Stimulated activated CD4-positive, alpha-beta T cell treated with anti-CD3 and anti-CD28 coated beads, Interleukin-1b, Interleukin-23, amount 100 ng/mL, for 4 hours (primary cell): Measurements from ENCODE around the gene PRR19.
"Not testable (repeated sequence)": the region's sequence is repeated elsewhere in the genome, so short reads cannot be mapped to it uniquely, and the experiment has no call there.

ENCODE experiments used
- DNase-seq, 2 donors: peaks; one replicate each; pipeline ENCODE4 v3.0.0-alpha.2; 2020; ENCODE audit warnings: low read depth in 2 of 2

The PRR19 gene

DNA sequence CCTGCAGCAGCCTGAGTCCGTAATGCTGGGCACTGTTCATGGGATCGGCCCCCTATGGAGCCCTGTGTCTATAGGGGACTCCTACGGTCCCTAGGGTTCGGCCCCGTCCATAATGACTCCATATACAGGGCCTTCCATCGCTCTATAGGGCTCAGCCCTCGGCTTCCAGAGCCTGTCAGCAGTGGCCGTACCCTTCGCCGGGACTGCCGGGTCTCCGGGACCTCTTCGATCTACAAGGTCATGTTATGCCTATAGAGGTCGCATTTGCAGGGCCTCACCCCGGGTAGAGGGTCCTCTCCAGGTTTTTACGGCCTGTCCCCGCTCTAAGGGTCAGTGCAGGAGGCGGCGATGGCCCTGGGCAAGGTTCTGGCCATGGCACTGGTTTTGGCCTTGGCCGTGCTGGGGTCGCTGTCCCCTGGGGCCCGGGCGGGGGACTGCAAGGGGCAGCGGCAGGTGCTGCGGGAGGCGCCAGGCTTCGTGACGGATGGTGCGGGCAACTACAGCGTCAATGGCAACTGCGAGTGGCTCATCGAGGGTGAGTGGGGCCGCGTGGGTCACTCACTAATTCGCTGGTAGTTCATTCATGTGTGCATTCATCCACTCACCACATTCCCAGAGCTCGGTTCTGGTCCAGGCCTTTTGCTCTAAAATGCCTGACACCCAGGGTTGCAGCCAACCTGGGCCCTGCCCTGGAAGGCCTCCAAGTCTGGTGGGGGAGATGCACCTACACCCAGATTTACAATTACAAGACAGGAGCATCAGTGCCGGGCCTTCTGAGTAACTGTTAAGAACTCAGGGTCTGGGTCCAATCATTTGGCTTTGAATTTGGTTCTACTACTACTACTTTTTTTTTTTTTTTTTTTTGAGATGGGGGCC lies 24.2 kb downstream of the PRR19 start:
- DNase-seq = no peak

DNA sequence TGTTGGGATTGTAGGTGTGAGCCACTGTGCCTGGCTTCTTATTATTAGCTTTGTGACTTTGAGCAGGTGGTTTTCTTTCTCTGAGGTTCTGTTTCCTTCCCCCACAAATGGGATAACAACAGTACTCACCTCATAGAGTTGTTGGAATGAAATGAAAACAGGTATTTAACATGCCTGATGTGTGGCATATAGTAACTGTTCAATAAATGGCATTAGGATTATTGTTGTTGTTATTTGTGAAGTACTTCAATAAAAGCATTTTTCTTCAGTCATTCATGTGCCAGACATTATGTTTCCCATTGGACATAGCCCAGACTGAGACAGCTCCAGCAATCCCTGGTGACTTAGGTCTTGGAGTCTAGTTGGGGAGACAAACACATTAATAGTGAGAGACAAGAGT lies 25.0 kb downstream of the PRR19 start:
- DNase-seq = no peak

DNA sequence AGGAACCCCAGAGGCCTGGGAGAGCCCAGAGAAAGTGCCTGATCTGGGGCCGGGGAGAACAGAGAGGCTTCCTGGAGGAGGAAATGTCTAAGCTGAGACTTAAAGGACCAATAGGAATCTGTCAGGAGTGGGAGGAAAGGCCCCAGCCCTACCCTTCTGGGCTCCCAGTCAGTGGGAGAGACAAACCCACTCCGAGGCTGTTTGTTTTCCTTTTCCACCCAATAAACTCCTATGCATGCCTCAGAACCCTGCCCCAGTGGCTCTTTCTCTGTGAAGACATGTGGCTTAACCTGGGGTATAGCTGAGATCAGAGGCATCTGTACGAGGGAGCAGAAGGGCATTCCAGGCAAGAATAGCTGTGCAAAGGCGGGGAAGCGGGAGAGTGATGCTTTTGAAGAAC lies 25.4 kb downstream of the PRR19 start:
- DNase-seq = no peak

DNA sequence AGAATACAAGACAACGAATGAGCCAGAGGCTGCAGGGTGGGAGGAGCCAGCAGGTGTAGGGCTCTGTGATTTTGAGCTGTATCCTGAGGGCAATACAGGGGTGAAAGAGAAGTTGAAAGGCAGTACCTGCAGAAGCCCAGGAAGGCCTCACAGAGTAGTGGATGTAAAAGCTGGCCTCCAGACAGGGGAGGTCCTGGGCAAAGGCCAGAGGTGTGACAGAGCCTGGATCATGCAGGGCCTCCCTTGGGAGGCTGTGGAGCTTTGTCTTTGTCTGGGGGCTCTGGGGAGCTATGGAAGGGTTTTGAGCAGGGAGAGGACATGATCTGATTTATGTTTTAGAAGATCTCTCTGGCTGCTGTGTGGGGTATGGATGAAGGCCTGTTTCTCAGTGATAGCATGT lies 26.2 kb downstream of the PRR19 start:
- no peak for DNase-seq

DNA sequence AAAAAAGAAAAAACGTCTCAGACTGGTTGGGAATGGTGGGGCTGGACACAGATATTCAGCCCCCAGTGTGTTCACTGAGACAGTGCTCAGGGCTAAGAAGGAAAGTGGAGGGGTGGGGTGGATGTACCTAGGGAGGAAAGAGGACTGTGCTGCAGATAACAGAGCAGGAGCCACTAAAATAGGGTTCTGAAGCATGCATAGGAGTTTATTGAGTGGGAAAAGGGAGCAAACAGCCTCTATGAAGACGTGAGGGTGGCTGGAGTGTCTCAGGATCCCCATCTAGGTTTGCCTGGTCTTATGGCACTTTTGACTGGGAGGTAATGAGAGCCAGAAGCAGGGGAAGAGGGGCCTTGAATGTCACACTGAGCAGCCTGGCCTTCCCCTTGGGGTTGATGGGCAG lies 26.9 kb downstream of the PRR19 start:
- no peak for DNase-seq

DNA sequence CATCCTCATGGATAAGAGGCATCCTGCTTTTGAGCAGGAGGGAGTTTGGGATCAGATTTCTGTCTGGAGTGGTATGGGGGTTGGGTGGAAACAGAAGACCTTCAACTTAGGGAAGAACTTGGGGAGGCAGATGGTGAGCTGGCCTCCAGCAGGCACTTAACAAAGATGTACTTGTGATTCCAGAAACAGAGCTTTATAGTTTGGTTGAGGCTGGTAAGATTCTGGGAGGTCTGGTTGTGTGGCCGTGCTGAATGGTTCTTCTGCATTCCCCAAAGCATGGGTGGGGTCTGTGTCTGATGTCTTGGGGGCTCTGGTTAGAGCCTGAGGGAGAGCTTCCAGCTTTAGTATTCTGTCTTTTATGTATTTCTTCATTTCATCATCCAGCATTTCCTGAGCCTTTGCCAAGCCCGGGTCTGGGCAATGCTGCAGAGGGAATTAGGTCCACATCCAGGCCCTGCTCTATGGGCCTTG lies 28.3 kb downstream of the PRR19 start:
- no peak for DNase-seq

DNA sequence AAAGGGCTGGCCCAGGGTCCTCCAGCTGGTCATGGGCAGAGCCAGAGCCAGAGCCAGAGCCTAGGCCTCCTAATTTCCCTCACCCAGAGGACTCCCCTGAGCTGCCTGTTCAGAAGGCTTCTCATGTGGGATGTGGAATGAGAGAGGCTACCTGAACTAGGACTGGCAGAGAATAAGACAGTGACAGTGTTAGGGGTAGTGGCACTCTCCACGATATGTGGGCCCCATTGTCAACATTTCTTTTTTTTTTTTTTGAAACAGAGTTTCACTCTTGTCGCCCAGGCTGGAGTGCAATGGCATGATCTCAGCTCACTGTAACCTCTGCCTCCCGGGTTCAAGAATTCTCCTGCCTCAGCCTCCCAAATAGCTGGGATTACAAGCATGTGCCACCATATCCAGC lies 29.4 kb downstream of the PRR19 start:
- DNase-seq = not testable (repeated sequence)

DNA sequence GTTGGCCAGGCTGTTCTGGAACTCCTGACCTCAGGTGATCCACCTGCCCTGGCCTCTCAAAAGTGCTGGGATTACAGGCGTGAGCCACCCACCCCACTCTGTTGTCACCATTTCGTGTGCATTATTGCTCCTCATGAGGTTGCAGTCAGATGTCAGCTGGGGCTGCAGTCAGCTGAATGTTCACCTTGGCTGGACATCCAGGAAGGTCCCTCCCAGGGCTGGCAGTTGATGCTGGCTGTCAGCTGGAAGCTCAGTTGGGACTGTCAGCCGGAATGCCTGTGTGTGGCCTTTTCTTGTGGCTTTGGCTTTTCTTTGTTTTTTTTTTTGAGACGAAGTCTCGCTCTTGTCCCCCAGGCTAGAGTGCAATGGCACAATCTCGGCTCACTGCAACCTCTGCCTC lies 30.1 kb downstream of the PRR19 start:
- no peak for DNase-seq

DNA sequence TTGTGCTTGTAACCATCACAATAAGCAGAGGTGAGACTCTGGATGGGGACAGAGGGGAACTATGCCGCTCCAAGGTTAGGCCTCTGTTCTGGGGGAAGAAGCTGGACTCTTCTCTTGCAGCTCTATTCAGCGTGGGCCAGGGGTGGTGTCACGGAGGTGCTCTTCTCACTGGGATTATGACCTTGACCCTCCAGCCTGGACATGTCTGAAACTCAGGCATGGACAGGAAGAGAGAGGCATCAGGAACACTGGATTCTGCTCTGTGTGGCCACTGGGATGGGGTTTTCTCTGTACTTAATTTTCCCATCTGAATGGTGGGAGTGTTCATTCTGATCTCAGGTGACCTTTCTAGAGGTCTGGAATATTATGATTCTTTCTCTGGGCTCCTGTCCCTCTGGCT lies 31.1 kb downstream of the PRR19 start:
- DNase-seq = no peak

DNA sequence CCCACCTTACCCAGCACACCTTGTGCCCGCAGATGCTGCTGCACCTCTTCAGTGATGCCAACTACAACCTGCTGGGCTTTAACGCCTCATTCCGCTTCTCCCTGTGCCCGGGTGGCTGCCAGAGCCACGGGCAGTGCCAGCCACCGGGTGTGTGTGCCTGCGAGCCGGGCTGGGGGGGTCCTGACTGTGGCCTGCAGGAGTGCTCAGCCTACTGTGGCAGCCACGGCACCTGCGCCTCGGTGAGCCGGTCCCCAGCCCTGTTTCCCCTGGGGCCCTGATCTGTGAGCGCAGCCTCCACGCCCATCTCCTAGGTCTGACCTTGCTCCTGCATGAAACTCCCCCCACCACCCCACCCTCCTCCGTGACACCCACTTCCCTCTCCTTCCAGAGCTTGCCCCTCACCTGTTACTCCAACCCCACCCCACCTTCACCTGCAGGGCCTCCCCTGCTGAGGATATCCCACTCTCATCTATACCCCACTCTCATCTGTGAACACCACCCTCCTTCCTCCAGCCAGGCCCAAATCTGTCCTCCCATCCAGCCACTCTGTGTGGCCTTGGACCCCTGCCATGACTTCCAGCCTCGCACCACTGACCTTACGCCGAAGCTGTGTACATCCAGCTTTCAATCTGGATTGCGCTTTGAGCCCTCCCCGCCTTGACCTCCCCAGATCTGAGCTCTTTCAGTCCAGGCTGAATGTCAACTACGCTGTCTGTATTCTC lies 32.2 kb downstream of the PRR19 start:
- DNase-seq = no peak

DNA sequence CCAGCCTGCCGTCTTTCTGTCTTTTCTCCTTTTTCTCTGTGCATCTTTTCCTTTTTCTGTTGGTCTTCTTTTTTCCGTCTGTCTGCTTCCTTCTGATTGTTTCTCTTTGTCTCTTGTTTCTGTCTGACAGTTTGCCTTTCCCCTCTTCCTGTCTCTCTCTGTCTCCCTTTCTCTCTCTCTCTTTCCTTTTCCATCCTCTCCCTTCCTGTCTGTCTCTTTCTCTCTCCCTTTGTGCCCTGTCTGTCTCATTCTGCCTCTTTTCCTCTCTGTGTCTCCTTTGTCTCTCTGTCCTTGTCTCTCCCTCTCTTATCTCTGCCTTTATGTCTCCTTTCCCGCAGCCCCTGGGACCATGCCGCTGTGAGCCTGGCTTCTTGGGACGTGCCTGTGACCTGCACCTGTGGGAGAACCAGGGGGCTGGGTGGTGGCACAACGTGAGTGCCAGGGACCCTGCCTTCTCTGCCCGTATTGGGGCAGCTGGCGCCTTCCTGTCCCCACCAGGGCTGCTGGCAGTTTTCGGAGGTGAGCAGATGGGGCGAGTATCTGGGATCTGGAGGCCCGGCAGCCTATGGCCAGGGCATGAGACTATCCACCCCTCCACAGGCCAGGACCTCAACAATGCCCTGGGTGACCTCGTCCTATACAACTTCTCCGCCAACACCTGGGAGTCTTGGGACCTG lies 32.9 kb downstream of the PRR19 start:
- DNase-seq = no peak

DNA sequence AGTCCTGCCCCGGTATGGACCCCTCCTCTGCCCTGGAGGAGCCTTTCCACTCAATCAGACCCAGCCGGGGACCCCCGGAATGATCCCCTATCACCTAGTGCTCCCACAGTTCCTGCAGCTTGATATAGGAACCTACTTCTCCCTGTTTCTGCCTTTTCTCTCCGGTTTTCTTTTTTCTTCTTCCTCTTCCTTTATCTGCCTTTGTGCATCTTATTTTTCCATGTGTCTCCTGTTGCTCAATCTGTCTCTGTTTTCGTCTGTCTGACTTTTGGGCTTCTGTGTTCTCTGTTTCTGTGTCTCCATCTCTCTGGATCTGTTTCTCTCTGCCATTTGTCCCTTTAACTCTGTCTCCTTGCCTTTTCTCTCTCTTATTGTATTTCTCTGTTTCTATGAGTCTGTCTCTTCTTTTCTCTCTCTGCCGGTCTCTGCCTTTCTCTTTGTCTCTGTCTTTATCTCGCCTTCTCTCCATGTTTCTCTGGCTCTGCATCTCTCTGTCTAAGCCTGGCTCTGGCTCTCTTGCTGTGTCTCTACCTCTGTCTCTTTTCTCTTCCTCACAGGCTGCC lies 33.5 kb downstream of the PRR19 start:
- no peak for DNase-seq

DNA sequence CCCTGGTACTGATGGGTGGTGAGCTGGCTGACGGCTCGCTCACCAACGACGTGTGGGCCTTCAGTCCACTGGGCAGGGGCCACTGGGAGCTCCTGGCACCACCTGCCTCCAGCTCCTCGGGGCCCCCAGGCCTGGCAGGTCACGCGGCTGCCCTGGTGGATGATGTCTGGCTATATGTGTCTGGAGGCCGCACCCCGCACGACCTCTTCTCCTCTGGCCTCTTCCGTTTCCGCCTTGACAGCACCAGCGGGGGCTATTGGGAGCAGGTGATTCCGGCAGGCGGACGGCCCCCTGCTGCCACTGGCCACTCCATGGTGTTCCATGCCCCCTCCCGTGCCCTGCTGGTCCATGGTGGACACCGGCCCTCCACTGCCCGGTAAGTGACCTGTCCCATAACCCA lies 34.0 kb downstream of the PRR19 start:
- DNase-seq = no peak

DNA sequence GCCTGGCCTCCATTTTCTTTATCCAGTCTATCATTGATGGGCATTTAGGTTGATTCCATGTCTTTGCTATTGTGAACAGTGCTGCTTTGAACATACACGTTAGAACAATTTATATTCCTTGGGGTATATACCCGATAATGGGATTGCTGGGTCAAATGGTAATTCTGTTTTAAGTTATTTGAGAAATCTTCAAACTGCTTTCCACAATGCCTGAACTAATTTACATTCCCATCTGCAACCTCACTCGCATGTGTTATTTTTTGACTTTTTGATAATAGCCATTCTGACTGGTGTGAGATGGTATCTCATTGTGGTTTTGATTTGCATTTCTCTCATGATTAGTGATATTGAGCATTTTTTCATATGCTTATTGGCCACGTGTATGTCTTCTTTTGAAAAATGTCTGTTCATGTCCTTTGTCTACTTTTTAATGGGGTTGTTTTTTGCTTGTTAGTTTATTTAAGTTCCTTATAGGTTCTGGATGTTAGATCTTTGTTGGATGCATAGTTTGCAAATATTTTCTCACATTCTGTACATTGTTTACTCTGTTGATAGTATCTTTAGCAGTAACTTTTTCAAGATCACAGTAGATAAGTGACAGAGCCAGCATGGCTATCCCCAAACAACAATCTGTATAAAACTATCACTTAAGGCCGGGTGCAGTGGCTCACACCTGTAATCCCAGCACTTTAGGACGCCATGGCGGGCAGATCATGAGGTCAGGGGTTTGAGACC lies 37.4 kb downstream of the PRR19 start:
- DNase-seq = not testable (repeated sequence)

DNA sequence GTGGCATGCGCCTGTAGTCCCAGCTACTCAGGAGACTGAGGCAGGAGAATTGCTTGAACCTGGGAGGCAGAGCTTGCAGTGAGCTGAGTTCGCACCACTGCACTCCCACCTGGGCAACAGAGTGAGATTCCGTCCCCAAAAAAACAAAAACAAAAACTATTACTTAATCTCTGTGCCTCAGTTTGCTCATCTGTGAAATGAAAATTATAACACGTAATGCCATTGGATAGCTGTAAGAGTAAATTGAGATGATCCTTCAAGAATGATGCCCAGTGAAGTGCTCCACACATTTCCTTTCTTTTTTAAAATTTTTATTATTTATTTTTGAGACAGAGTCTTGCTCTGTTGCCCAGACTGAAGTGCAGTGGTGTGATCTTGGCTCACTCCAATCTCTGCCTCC lies 38.0 kb downstream of the PRR19 start:
- DNase-seq = not testable (repeated sequence)

DNA sequence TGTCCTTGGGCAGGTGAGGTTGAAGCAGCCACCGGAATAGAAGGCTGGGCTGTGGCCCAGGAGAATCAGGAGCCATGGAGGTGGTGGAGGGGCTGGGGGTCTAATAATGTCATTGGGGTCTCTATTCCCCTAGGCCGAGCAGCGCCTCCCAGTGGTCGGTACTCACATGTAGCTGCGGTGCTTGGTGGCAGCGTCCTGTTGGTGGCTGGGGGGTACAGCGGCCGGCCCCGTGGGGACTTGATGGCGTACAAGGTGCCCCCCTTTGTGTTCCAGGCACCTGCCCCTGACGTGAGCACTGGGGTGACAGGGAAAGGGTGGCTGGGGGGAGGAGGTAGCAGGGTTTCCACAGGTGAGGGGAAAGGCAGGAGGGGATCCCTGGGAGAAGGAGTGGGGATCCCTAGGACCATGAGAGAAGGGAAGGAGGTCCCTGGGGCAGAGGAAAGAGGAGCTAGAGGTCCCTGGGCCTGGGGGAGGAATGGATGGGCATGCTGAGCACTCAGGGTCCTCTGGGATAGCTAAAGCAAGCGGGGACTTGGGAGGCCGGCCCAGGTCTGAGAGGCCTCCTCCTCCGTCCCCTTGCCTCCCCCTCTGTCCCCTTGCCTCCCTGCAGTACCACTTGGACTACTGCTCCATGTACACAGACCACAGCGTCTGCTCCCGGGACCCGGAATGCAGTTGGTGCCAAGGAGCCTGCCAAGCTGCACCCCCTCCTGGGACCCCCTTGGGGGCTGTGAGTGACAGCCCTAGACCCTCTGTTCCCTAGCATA lies 41.6 kb downstream of the PRR19 start:
- DNase-seq = no peak

DNA sequence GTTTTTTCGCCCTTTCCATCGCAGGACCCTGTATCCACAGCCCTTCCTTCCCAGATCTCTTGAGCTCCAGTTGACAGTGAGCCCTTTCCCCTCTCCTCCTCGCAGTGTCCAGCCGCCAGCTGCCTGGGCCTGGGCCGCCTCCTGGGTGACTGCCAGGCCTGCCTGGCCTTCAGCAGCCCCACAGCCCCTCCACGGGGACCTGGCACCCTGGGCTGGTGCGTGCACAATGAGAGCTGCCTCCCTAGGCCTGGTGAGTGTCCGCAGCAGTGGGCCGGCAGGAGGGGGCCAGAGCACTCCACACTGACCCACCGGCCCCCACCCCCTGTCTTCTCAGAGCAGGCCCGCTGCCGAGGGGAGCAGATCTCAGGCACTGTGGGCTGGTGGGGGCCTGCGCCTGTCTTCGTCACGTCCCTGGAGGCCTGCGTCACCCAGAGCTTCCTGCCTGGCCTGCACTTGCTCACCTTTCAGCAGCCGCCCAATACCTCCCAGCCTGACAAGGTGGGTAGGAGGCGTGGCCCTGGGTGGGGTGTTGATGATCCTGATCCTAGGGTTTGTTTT lies 42.5 kb downstream of the PRR19 start:
- DNase-seq = no peak

DNA sequence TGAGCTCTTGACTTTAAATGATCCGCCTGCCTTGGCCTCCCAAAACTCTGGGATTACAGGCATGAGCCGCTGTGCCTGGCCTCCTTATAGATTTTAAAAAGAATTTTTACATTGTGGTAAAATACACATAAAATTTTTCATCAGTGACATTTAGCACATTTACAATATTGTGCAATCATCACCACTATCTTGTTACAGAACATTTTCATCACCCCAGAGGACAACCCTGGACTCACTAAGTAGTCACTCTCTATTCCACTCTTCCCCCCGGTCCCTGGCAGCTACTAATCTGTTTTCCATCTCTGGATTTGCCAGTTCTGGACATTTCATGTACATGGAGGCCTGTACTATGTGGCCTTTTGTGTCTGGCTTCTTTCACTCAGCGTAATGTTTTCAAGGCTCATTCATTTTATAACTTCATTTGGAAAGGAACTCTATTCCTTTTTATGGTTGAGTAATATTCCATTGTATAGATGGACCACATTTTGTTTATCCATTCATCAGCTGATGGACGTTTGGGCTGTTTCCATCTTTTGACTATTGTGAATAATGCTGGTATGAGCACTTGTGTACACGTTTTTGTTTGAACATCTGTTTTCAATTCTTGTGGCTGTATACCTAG lies 43.4 kb downstream of the PRR19 start:
- no peak for DNase-seq

DNA sequence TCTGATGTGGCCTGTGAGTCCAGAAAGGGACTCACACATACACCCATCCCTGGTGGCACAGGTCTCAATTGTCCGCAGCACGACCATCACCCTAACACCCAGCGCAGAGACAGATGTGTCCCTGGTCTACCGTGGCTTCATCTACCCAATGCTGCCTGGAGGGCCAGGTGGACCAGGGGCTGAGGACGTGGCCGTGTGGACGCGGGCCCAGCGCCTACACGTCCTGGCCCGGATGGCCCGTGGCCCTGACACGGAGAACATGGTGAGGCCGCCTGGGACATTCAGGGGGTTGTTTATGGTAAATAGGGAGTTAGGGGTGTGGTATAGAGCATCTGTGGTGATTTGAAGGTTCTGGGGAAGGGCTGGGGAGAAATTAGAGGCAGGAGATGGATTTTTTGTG lies 46.3 kb downstream of the PRR19 start:
- DNase-seq = no peak
